Measurements from ENCODE around the gene OR51A4. TPM values are rescaled to one million over a fixed set of nuclear protein-coding genes. Genes with fewer than 3 reads are reported as not detected.

Gene OR51A4
- total RNA-seq, 2 experiments from 2014 or later = not detected

- intact Hi-C loops (cut with micrococcal nuclease; ENCODE audit: unreplicated experiment) = no loop called here
- no peaks in the 10 kb centered on the region for H3K36me3 ChIP-seq (ENCODE audit: insufficient read depth, low read length)
- H3K9me2 ChIP-seq (ENCODE audit: insufficient read depth, low read length) = no peaks in the 10 kb centered on the region
- H3K9me3 ChIP-seq (ENCODE audit: low read length) = no peaks in the 10 kb centered on the region
- ChIA-PET CTCF (ENCODE audit: unreplicated experiment) (no interaction called here), POLR2A (no interaction called here)
- no peak overlapping the region for H2AFZ ChIP-seq (ENCODE audit: low read length)
- no peak overlapping the region for H3K27ac ChIP-seq (ENCODE audit: low read depth, low read length, poor library complexity, severe bottlenecking)
- no peaks in the 10 kb centered on the region for H4K20me1 ChIP-seq (ENCODE audit: insufficient read depth, low read length)
- no peaks in the 10 kb centered on the region for H3K79me2 ChIP-seq (ENCODE audit: insufficient read depth, low read depth, low read length)
- TF ChIP-seq EZH2phosphoT487 (IDR thresholded peaks at IDR 0.05; ENCODE audit: borderline replicate concordance, low read depth, low read length) (no peak), CTCF (conservative IDR thresholded peaks at IDR 0.05; ENCODE audit: low read length) (no peak)
- H3K4me3 ChIP-seq (ENCODE audit: low read depth, low read length, poor library complexity, severe bottlenecking) = no peak overlapping the region
- no peaks in the 10 kb centered on the region for H3K4me1 ChIP-seq (ENCODE audit: insufficient read depth, low read length, poor library complexity, severe bottlenecking)
- H3K4me2 ChIP-seq (ENCODE audit: low read length) = no peak overlapping the region
- DNase-seq (ENCODE audit: low spot score) = no peak
- no TSS peak for BruUV-seq (replicated peaks)
These were observed 14.7 kb downstream of the OR51A4 start for GRCh38 chr11:4932751-4933150.

GRCh38 chr11:4926608-4927007, 20.8 kb downstream of the OR51A4 start:
- ChIA-PET POLR2A (no interaction called here), CTCF (ENCODE audit: unreplicated experiment) (no interaction called here)
- TF ChIP-seq CTCF (conservative IDR thresholded peaks at IDR 0.05; ENCODE audit: low read length) (no peak), EZH2phosphoT487 (IDR thresholded peaks at IDR 0.05; ENCODE audit: borderline replicate concordance, low read depth, low read length) (no peak)
- Histone ChIP-seq H3K36me3 (ENCODE audit: insufficient read depth, low read length) (no peaks in the 10 kb centered on the region), H3K9me2 (ENCODE audit: insufficient read depth, low read length) (no peaks in the 10 kb centered on the region), H4K20me1 (ENCODE audit: insufficient read depth, low read length) (no peaks in the 10 kb centered on the region), H3K27ac (ENCODE audit: low read depth, low read length, poor library complexity, severe bottlenecking) (no peak overlapping the region), H3K4me2 (ENCODE audit: low read length) (no peak overlapping the region), H3K4me3 (ENCODE audit: low read depth, low read length, poor library complexity, severe bottlenecking) (no peak overlapping the region), H2AFZ (ENCODE audit: low read length) (no peak overlapping the region), H3K79me2 (ENCODE audit: insufficient read depth, low read depth, low read length) (no peaks in the 10 kb centered on the region), H3K4me1 (ENCODE audit: insufficient read depth, low read length, poor library complexity, severe bottlenecking) (no peaks in the 10 kb centered on the region), H3K9me3 (ENCODE audit: low read length) (no peaks in the 10 kb centered on the region)
- intact Hi-C loops (cut with micrococcal nuclease; ENCODE audit: unreplicated experiment) = no loop called here
- DNase-seq (ENCODE audit: low spot score) = no peak
- BruUV-seq (replicated peaks) = no TSS peak

GRCh38 chr11:4924239-4924638, 23.2 kb downstream of the OR51A4 start, which contains the start of gene OR51G1:
Gene OR51G1, minus strand, starts transcription at chr11:4924339. Its CDS starts 0 bp downstream, at chr11:4924339.
- Histone ChIP-seq H3K4me1 (ENCODE audit: insufficient read depth, low read length, poor library complexity, severe bottlenecking) (no peaks in the 10 kb centered on the region), H3K9me2 (ENCODE audit: insufficient read depth, low read length) (no peaks in the 10 kb centered on the region), H4K20me1 (ENCODE audit: insufficient read depth, low read length) (no peaks in the 10 kb centered on the region), H3K36me3 (ENCODE audit: insufficient read depth, low read length) (no peaks in the 10 kb centered on the region), H3K4me2 (ENCODE audit: low read length) (no peak within 1 kb of the TSS), H3K4me3 (ENCODE audit: low read depth, low read length, poor library complexity, severe bottlenecking) (no peak within 1 kb of the TSS), H2AFZ (ENCODE audit: low read length) (no peak within 1 kb of the TSS), H3K9me3 (ENCODE audit: low read length) (no peaks in the 10 kb centered on the region), H3K79me2 (ENCODE audit: insufficient read depth, low read depth, low read length) (no peaks in the 10 kb centered on the region), H3K27ac (ENCODE audit: low read depth, low read length, poor library complexity, severe bottlenecking) (no peak within 1 kb of the TSS)
- BruUV-seq (replicated peaks) = no TSS peak
- ChIA-PET POLR2A (no interaction called here), CTCF (ENCODE audit: unreplicated experiment) (no interaction called here)
- TF ChIP-seq CTCF (conservative IDR thresholded peaks at IDR 0.05; ENCODE audit: low read length) (no peak), EZH2phosphoT487 (IDR thresholded peaks at IDR 0.05; ENCODE audit: borderline replicate concordance, low read depth, low read length) (no peak)
- no peak for DNase-seq (ENCODE audit: low spot score)
- intact Hi-C loops (cut with micrococcal nuclease; ENCODE audit: unreplicated experiment) = no loop called here
